NT2/D1 (cell line): ENCODE data around the gene LZTR1.

Experiments used
- SUZ12 ChIP-seq: IDR thresholded peaks from 2 replicates; pipeline ENCODE4 v1.6.1; 2011; ENCODE audit not compliant: insufficient read length, insufficient read depth; ENCODE audit errors: extremely low read depth
- YY1 ChIP-seq: IDR thresholded peaks from 2 replicates; pipeline ENCODE4 v1.6.1; 2011; ENCODE audit not compliant: insufficient read length, insufficient read depth
- ZNF274 ChIP-seq: IDR thresholded peaks from 2 replicates; pipeline ENCODE4 v1.6.1; 2011; ENCODE audit warnings: mild to moderate bottlenecking, low read depth, low read length

DNA sequence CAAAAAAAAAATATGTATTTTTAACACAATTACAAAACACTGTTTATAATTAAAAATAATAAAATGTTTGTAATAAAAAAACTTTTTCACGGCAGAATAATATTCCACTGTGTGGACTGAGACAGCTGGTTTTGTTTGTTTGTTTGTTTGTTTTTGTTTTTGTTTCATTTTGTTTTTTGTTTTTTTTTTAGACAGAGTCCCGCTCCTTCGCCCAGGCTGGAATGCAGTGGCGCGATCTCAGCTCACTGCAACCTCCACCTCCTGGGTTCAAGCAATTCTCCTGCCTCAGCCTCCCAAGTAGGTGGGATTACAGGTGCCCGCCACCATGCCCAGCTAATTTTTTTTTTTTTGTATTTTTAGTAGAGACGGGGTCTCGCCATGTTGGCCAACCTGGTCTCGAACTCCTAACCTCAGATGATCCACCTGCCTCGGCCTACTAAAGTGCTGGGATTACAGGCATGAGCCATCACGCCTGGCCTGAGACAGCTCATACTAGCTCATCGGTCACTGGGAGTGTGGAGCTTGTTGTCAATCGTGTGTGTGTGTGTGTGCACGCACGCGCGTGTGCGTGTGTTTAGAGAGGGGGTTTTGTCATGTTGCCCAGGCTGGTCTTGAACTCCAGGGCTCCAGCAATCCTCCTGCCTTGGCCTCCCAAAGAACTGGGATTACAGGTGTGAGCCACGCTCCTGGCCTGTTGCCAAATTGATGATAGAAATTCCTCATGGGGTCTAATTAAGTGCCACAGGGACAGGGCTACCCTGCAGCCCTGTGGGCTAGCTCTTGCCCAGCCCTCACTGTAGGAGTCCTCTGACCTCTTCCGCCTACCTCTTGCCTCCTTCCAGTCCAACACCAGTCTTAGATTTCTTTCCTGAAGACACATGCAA is 22.3 kb upstream of the LZTR1 start:
- TF ChIP-seq YY1 (no peak), SUZ12 (no peak), ZNF274 (no peak)
